CD14-positive monocyte (primary cell): ENCODE data around the gene VAV1. TPM values are rescaled to one million over a fixed set of nuclear protein-coding genes. Genes with fewer than 3 reads are reported as not detected.

Experiments used
- DNase-seq, 3 donors: peaks; one replicate each; pipeline ENCODE4 v3.0.0-alpha.2; 2011 to 2022
- H2AFZ ChIP-seq: 2 replicates; pipeline ENCODE4 v1.6.0; 2012; ENCODE audit warnings: mild to moderate bottlenecking, low read depth, low read length, inconsistent platforms; ENCODE audit not compliant: insufficient read depth, poor library complexity, severe bottlenecking
- H3K27ac ChIP-seq, 2 donors: 1 replicate in 1 of 2; 2 replicates in 1 of 2; pipeline ENCODE4 v1.5.1; 2012 to 2013; ENCODE audit warnings: low read length in 2 of 2, control low read depth in 1 of 2, inconsistent platforms in 1 of 2, low read depth in 1 of 2, mild to moderate bottlenecking in 1 of 2
- H3K27me3 ChIP-seq, 2 donors: one replicate each; pipeline versions ENCODE4 v1.6.0 to v1.6.1; 2011 to 2013; ENCODE audit warnings: low read length in 2 of 2; ENCODE audit not compliant: control insufficient read depth in 2 of 2, insufficient read depth in 2 of 2
- H3K36me3 ChIP-seq, 2 donors: replicated peaks in 1 of 2; 1 replicate in 1 of 2; 2 replicates in 1 of 2; pipeline versions ENCODE4 v1.5.1 to v1.6.1; 2012 to 2013; ENCODE audit warnings: low read length in 2 of 2, control low read depth in 1 of 2, inconsistent platforms in 1 of 2, mild to moderate bottlenecking in 1 of 2; ENCODE audit not compliant: insufficient read depth in 2 of 2, control insufficient read depth in 1 of 2
- H3K4me1 ChIP-seq, 2 donors: 1 replicate in 1 of 2; 2 replicates in 1 of 2; pipeline versions ENCODE4 v1.5.1 to v1.6.1; 2012 to 2013; ENCODE audit warnings: low read length in 2 of 2, control low read depth in 1 of 2, inconsistent platforms in 1 of 2, mild to moderate bottlenecking in 1 of 2, moderate library complexity in 1 of 2; ENCODE audit not compliant: insufficient read depth in 2 of 2, control insufficient read depth in 1 of 2
- H3K4me2 ChIP-seq: replicated peaks from 2 replicates; pipeline ENCODE3; 2012; ENCODE audit warnings: low read length, moderate library complexity, mild to moderate bottlenecking; ENCODE audit not compliant: poor library complexity, severe bottlenecking; ENCODE audit errors: extremely low read depth
- H3K4me3 ChIP-seq, 3 experiments: fragments of 200-600 bp in 1 of 3; sonication (generic) in 1 of 3; replicated peaks in 1 of 3; 1 replicate in 2 of 3; 2 replicates in 1 of 3; pipeline ENCODE4 v1.5.1; 2011 to 2013; ENCODE audit warnings: low read length in 3 of 3, mild to moderate bottlenecking in 3 of 3, control low read depth in 2 of 3, low read depth in 2 of 3, inconsistent platforms in 1 of 3, moderate library complexity in 1 of 3
- H3K79me2 ChIP-seq: 2 replicates; pipeline ENCODE4 v1.6.0; 2012; ENCODE audit warnings: mild to moderate bottlenecking, control low read depth, inconsistent platforms, low read length, moderate library complexity; ENCODE audit not compliant: insufficient read depth
- H3K9ac ChIP-seq: 2 replicates; pipeline ENCODE4 v1.6.0; 2017; ENCODE audit warnings: low read length, mild to moderate bottlenecking; ENCODE audit not compliant: insufficient read depth, poor library complexity, severe bottlenecking
- H3K9me3 ChIP-seq, 2 donors: replicated peaks in 1 of 2; 1 replicate in 1 of 2; 2 replicates in 1 of 2; pipeline versions ENCODE4 v1.5.1 to v1.6.1; 2012 to 2013; ENCODE audit warnings: low read length in 2 of 2, control low read depth in 1 of 2; ENCODE audit not compliant: control insufficient read depth in 1 of 2, insufficient read depth in 1 of 2
- H4K20me1 ChIP-seq: 2 replicates; pipeline ENCODE4 v1.6.0; 2012; ENCODE audit warnings: mild to moderate bottlenecking, low read length, control low read depth, moderate library complexity; ENCODE audit not compliant: insufficient read depth
- H3K27ac Mint-ChIP-seq, 7 donors: one replicate each; pipeline ENCODE4 v1.8.0; 2020; ENCODE audit warnings: mild to moderate bottlenecking in 7 of 7, mixed read lengths in 7 of 7, moderate library complexity in 6 of 7, inconsistent platforms in 2 of 7
- H3K27me3 Mint-ChIP-seq, 3 donors: one replicate each; pipeline ENCODE4 v1.8.0; 2021 to 2022; ENCODE audit warnings: low read depth in 3 of 3, mild to moderate bottlenecking in 3 of 3, mixed read lengths in 3 of 3, moderate library complexity in 3 of 3, inconsistent platforms in 1 of 3
- H3K36me3 Mint-ChIP-seq, 2 donors: one replicate each; pipeline ENCODE4 v1.8.0; 2020; ENCODE audit warnings: mixed read lengths in 2 of 2, inconsistent platforms in 1 of 2, mild to moderate bottlenecking in 1 of 2
- H3K4me1 Mint-ChIP-seq: one replicate; pipeline ENCODE4 v1.8.0; 2020; ENCODE audit warnings: mild to moderate bottlenecking, mixed read lengths
- H3K4me3 Mint-ChIP-seq, 2 donors: one replicate each; pipeline ENCODE4 v1.8.0; 2020; ENCODE audit warnings: mild to moderate bottlenecking in 2 of 2, mixed read lengths in 2 of 2, moderate library complexity in 1 of 2
- H3K9me3 Mint-ChIP-seq, 7 donors: one replicate each; pipeline ENCODE4 v1.8.0; 2020 to 2022; ENCODE audit warnings: mixed read lengths in 7 of 7, mild to moderate bottlenecking in 6 of 7, moderate library complexity in 6 of 7, inconsistent platforms in 2 of 7
- CTCF ChIP-seq: fragments of 200-600 bp; IDR thresholded peaks from one replicate; pipeline ENCODE4 v1.8.0; 2022; ENCODE audit warnings: antibody characterized with exemption, mild to moderate bottlenecking
- WGBS: methylation state at CpG from one replicate; pipeline ENCODE4 v1.1.5; 2013; ENCODE audit warnings: missing lambda C conversion rate; ENCODE audit not compliant: insufficient coverage; 5-methylcytosine and 5-hydroxymethylcytosine counted together
- intact Hi-C, 2 donors: fragments of 100-400 bp; cut with micrococcal nuclease; formaldehyde crosslinking; loops; one replicate each; pipeline versions ENCODE4 v1.15.0 to v1.15.1; 2023
- polyA plus RNA-seq, 3 donors: library from polyadenylated mRNA; depleted of rRNA in 1 of 3; unstranded in 2 of 3; stranded (reverse) in 1 of 3; fragments of 300-500 nt in 2 of 3; fragments of >200 nt in 1 of 3; fragmentation: Illumina TruSeq in 2 of 3; gene quantifications; 1 replicate in 2 of 3; 2 replicates in 1 of 3; pipeline ENCODE4 v1.2.3, GENCODE V29; 2012 to 2021

VAV1 gene
- polyA plus RNA-seq, 3 donors: 21.3 to 81.2 (median 30.2) TPM

GRCh38 chr19:6886277-6886897 is 113.9 kb downstream of the VAV1 start:
- H2AFZ ChIP-seq: peak overlapping the region; percentile 32
- Mint-ChIP-seq H3K27ac (peak overlapping the region; percentile 93 to 99 (median 94)), H3K27me3 (peaks cover 0 to 3% (median 2%) of the 10 kb centered on the region in 3 donors), H3K4me1 (peaks cover 49% of the 10 kb centered on the region), H3K4me3 (peak overlapping the region; percentile 81 to 95), H3K36me3 (peaks cover 9 to 20% of the 10 kb centered on the region in 2 donors), H3K9me3 (peaks cover 0 to 5% (median 0%) of the 10 kb centered on the region in 7 donors)
- DNase-seq: peak; percentile 59 to 75 (median 63)
- intact Hi-C loops: no loop called here
- H3K27ac ChIP-seq: peak overlapping the region; percentile 49 to 83
- H3K36me3 ChIP-seq: no peaks in the 10 kb centered on the region
- peak overlapping the region; percentile 83 for H3K4me2 ChIP-seq
- H3K27me3 ChIP-seq: no peaks in the 10 kb centered on the region
- no peaks in the 10 kb centered on the region for H4K20me1 ChIP-seq
- whole genome bisulfite sequencing: 33% methylated on average over 3 of the region's 7 CpGs
- H3K4me3 ChIP-seq: peak overlapping the region in 2 of 3 experiments; percentile 14 to 76
- H3K79me2 ChIP-seq: peaks cover 5% of the 10 kb centered on the region
- H3K9ac ChIP-seq: peak overlapping the region; percentile 37
- peaks cover 46 to 51% of the 10 kb centered on the region in 2 donors for H3K4me1 ChIP-seq
- no peak for TF ChIP-seq CTCF
- no peaks in the 10 kb centered on the region for H3K9me3 ChIP-seq

GRCh38 chr19:6887316-6887715 is 114.8 kb downstream of the VAV1 start, which contains the start of gene ADGRE1:
TSS of gene ADGRE1 (plus strand) at chr19:6887579. CDS start at chr19:6887609, 30 bp downstream.
- Histone ChIP-seq H3K36me3 (no peaks in the 10 kb centered on the region), H3K79me2 (peaks cover 5% of the 10 kb centered on the region), H3K4me3 (peak within 1 kb of the TSS; percentile 10 to 89 (median 76)), H3K9ac (peak within 1 kb of the TSS; percentile 37), H3K4me2 (peak within 1 kb of the TSS; percentile 83), H3K27ac (peak within 1 kb of the TSS; percentile 49 to 83), H3K9me3 (no peaks in the 10 kb centered on the region), H3K27me3 (no peaks in the 10 kb centered on the region), H3K4me1 (peaks cover 56 to 60% of the 10 kb centered on the region in 2 donors), H2AFZ (peak within 1 kb of the TSS; percentile 32), H4K20me1 (no peaks in the 10 kb centered on the region)
- intact Hi-C loops: no loop called here
- Mint-ChIP-seq H3K36me3 (peaks cover 9 to 23% of the 10 kb centered on the region in 2 donors), H3K4me1 (peaks cover 56% of the 10 kb centered on the region), H3K4me3 (peak within 1 kb of the TSS; percentile 81 to 95), H3K27ac (peak within 1 kb of the TSS; percentile 93 to 99 (median 94)), H3K27me3 (peaks cover 0 to 2% (median 2%) of the 10 kb centered on the region in 3 donors), H3K9me3 (peaks cover 0 to 5% (median under 1%) of the 10 kb centered on the region in 7 donors)
- DNase-seq: peak; percentile 64 to 82 (median 81)
- TF ChIP-seq CTCF: no peak
- WGBS: no CpG with 5 or more reads among the region's 4 CpGs
